Kidney (tissue), 14 donors: ENCODE data around the gene TNFRSF8. TPM values are rescaled to one million over a fixed set of nuclear protein-coding genes. Genes with fewer than 3 reads are reported as not detected.

Experiments used
- DNase-seq, 5 donors: peaks; one replicate each; pipeline ENCODE4 v3.0.0-alpha.2; 2013 to 2020
- FAIRE-seq: peaks from 2 replicates; lab custom pipeline; 2012; peaks lifted over from hg19 to GRCh38; lab: Jason Lieb, UNC
- H3K27ac ChIP-seq, 2 donors: one replicate each; pipeline ENCODE4 v1.7.0; 2013; ENCODE audit warnings: low read depth in 2 of 2, low read length in 2 of 2, inconsistent platforms in 1 of 2
- H3K27me3 ChIP-seq: one replicate; pipeline ENCODE4 v1.7.1; 2013; ENCODE audit warnings: low read length, inconsistent platforms; ENCODE audit not compliant: control insufficient read depth, insufficient read depth
- H3K36me3 ChIP-seq, 3 donors: one replicate each; pipeline versions ENCODE4 v1.7.0 to v1.7.1; 2013; ENCODE audit warnings: low read length in 3 of 3, control low read depth in 1 of 3, inconsistent platforms in 1 of 3; ENCODE audit not compliant: insufficient read depth in 3 of 3, control insufficient read depth in 2 of 3
- H3K4me1 ChIP-seq, 3 donors: one replicate each; pipeline versions ENCODE4 v1.7.0 to v1.7.1; 2013; ENCODE audit warnings: low read length in 3 of 3, inconsistent platforms in 1 of 3, low read depth in 1 of 3; ENCODE audit not compliant: control insufficient read depth in 2 of 3, insufficient read depth in 2 of 3
- H3K4me3 ChIP-seq, 3 donors: one replicate each; pipeline versions ENCODE4 v1.7.0 to v1.8.1; 2013; ENCODE audit warnings: low read length in 3 of 3, control low read depth in 1 of 3, inconsistent platforms in 1 of 3
- H3K9ac ChIP-seq, 3 donors: one replicate each; pipeline versions ENCODE4 v1.7.0 to v1.7.1; 2013; ENCODE audit warnings: low read length in 3 of 3, control low read depth in 1 of 3, inconsistent platforms in 1 of 3
- H3K9me3 ChIP-seq, 3 donors: one replicate each; pipeline versions ENCODE4 v1.7.0 to v1.7.1; 2013; ENCODE audit warnings: low read length in 3 of 3, control low read depth in 1 of 3, inconsistent platforms in 1 of 3; ENCODE audit not compliant: control insufficient read depth in 2 of 3, insufficient read depth in 1 of 3
- CTCF ChIP-seq: IDR thresholded peaks from 3 replicates; pipeline ENCODE4 v1.5.1; 2012; ENCODE audit warnings: mild to moderate bottlenecking, moderate library complexity, borderline replicate concordance; ENCODE audit not compliant: insufficient read depth; ENCODE audit errors: extremely low read depth
- intact Hi-C: fragments of 100-400 bp; cut with DNase I; formaldehyde crosslinking; loops from one replicate; pipeline ENCODE4 v1.11.1; 2022
- polyA plus RNA-seq: library from polyadenylated mRNA; stranded (reverse); fragments of 350-450 nt; fragmentation: Illumina TruSeq; extraction: RNeasy Lipid Tissue Mini Kit (QIAGEN cat#74804); gene quantifications from one replicate; pipeline ENCODE4 v1.2.3, GENCODE V29; 2014; ENCODE audit warnings: low read depth, low replicate concordance; ENCODE audit not compliant: insufficient read depth
- total RNA-seq: library from RNA; stranded (reverse); fragmentation: NEBNext Ultra II Directional; extraction: Animal tissue kit (Norgen Biotek cat#: 25700); gene quantifications from one replicate; pipeline ENCODE4 v1.2.1, GENCODE V29; 2021
- donor health status: control.
- donor health status: control.
- donor health status: control.
- donor health status: control.
- donor health status: control.
- donor health status: DM: yes; HTN: yes; CAD: no.
- donor health status: Normal renal cell carcinoma (clear cell type).

The TNFRSF8 gene
- total and polyA plus RNA-seq, 2 donors from 2014 or later: 0.94 to 0.97 TPM

GRCh38 chr1:12166834-12167492 is 103.9 kb downstream of the TNFRSF8 start, which contains the start of gene TNFRSF1B:
TSS of gene TNFRSF1B (plus strand) at chr1:12166991. CDS start at chr1:12167092, 101 bp downstream.
- intact Hi-C loops: no loop called here
- Histone ChIP-seq H3K27ac (peak within 1 kb of the TSS; percentile 78 to 79), H3K4me1 (peaks cover 0 to 11% (median 0%) of the 10 kb centered on the region in 3 donors), H3K9ac (peak within 1 kb of the TSS in 2 of 3 donors; percentile 44 to 73), H3K9me3 (no peaks in the 10 kb centered on the region), H3K4me3 (peak within 1 kb of the TSS in 2 of 3 donors; percentile 55 to 65), H3K27me3 (no peaks in the 10 kb centered on the region), H3K36me3 (no peaks in the 10 kb centered on the region)
- DNase-seq (peak in 4 of 5 donors; percentile 39 to 90 (median 68)), FAIRE-seq (no peak)
- TF ChIP-seq CTCF: no peak

- Histone ChIP-seq H3K9ac (peak overlapping the region in 2 of 3 donors; percentile 44 to 73), H3K27me3 (no peaks in the 10 kb centered on the region), H3K9me3 (no peaks in the 10 kb centered on the region), H3K27ac (peak overlapping the region; percentile 78 to 79), H3K36me3 (no peaks in the 10 kb centered on the region), H3K4me1 (peaks cover 0 to 7% (median 0%) of the 10 kb centered on the region in 3 donors), H3K4me3 (peak overlapping the region in 2 of 3 donors; percentile 55 to 65)
- TF ChIP-seq CTCF: no peak
- FAIRE-seq: no peak
- DNase-seq: no peak
- intact Hi-C loops: no loop called here
Measured at GRCh38 chr1:12167493-12168429, 104.7 kb downstream of the TNFRSF8 start.

GRCh38 chr1:12168451-12169160 is 105.5 kb downstream of the TNFRSF8 start:
- TF ChIP-seq CTCF: no peak
- Histone ChIP-seq H3K9ac (peak overlapping the region in 2 of 3 donors; percentile 6 to 44), H3K27me3 (no peaks in the 10 kb centered on the region), H3K4me1 (peaks cover 0 to 13% (median 0%) of the 10 kb centered on the region in 3 donors), H3K4me3 (peak overlapping the region in 2 of 3 donors; percentile 55 to 65), H3K36me3 (no peaks in the 10 kb centered on the region), H3K9me3 (no peaks in the 10 kb centered on the region), H3K27ac (peak overlapping the region; percentile 78 to 79)
- intact Hi-C loops: no loop called here
- FAIRE-seq: no peak
- DNase-seq: peak in 1 of 5 donors; percentile 48
